ENCODE measurements around the gene KPNA1. TPM values are rescaled to one million over a fixed set of nuclear protein-coding genes. Genes with fewer than 3 reads are reported as not detected.

KPNA1 gene
- polyA plus RNA-seq, 1 of the 3 experiments (the other 2 are of a cell fraction) = 21.6 TPM

DNA sequence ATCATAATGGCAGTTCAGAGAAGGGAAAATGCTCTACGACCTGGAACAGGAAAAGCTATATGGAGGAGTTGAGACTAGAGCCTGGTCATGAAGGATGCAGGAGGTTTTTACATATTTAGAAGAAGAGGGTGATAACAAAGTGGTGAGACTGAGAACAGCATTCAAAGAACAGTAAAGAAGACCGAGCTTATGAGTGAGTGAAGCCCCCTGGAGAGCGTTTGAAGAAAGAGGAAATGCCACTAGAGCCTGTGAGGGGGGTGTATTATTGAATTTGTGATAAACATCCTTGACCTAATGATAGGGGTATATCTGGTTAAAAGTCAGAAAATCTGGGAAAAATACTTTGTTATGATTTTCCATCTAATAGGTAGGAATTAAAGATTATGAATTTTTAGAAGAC lies 45.2 kb upstream of the KPNA1 start:
- H3K27me3 ChIP-seq (ENCODE audit: insufficient read depth) = no peaks in the 10 kb centered on the region
- ChIA-PET CTCF (interaction anchor here (0.6 to 7.2 kb wide), 8 partner anchors 11 to 1548 kb away, joined by 3 to 84 read pairs (median 3); partner anchors contain the start of gene PARP14), POLR2A (no interaction called here)
- no peak overlapping the region for H3K4me3 ChIP-seq (ENCODE audit: low read depth in 2 of 2, low read length in 1 of 2)
- no peak overlapping the region for H3K4me2 ChIP-seq
- H3F3A ChIP-seq (replicated peaks; ENCODE audit: insufficient read depth) = no peaks in the 10 kb centered on the region
- H3K36me3 ChIP-seq (replicated peaks in 1 of 2; ENCODE audit: control insufficient read depth in 1 of 2, insufficient read depth in 2 of 2, low read length in 1 of 2) = peaks cover 3 to 25% of the 10 kb centered on the region in 2 experiments
- no peak for DNase-seq
- H3K9me2 ChIP-seq = no peaks in the 10 kb centered on the region
- no peak overlapping the region for H3K27ac ChIP-seq (ENCODE audit: low read depth in 2 of 2, low read length in 1 of 2)
- no peak for TF ChIP-seq TCF12 (IDR thresholded peaks at IDR 0.05)
- TF ChIP-seq PBX3 (IDR thresholded peaks at IDR 0.05) = no peak
- no peak for TF ChIP-seq TAF1 (IDR thresholded peaks at IDR 0.05; ENCODE audit: borderline replicate concordance, low read depth, low read length)
- TF ChIP-seq RCOR1 (IDR thresholded peaks at IDR 0.05; ENCODE audit: low read length) = no peak
- TF ChIP-seq CTCF (IDR thresholded peaks at IDR 0.05) = no peak
- TF ChIP-seq CHD2 (IDR thresholded peaks at IDR 0.05; ENCODE audit: low read length, partially characterized antibody) = no peak
- no peak for TF ChIP-seq RFX5 (IDR thresholded peaks at IDR 0.05; ENCODE audit: low read length)
- no peak for TF ChIP-seq GABPA (IDR thresholded peaks at IDR 0.05; ENCODE audit: low read depth)
- TF ChIP-seq, protein P1, sequence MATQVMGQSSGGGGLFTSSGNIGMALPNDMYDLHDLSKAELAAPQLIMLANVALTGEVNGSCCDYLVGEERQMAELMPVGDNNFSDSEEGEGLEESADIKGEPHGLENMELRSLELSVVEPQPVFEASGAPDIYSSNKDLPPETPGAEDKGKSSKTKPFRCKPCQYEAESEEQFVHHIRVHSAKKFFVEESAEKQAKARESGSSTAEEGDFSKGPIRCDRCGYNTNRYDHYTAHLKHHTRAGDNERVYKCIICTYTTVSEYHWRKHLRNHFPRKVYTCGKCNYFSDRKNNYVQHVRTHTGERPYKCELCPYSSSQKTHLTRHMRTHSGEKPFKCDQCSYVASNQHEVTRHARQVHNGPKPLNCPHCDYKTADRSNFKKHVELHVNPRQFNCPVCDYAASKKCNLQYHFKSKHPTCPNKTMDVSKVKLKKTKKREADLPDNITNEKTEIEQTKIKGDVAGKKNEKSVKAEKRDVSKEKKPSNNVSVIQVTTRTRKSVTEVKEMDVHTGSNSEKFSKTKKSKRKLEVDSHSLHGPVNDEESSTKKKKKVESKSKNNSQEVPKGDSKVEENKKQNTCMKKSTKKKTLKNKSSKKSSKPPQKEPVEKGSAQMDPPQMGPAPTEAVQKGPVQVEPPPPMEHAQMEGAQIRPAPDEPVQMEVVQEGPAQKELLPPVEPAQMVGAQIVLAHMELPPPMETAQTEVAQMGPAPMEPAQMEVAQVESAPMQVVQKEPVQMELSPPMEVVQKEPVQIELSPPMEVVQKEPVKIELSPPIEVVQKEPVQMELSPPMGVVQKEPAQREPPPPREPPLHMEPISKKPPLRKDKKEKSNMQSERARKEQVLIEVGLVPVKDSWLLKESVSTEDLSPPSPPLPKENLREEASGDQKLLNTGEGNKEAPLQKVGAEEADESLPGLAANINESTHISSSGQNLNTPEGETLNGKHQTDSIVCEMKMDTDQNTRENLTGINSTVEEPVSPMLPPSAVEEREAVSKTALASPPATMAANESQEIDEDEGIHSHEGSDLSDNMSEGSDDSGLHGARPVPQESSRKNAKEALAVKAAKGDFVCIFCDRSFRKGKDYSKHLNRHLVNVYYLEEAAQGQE (IDR thresholded peaks at IDR 0.05; ENCODE audit: low read depth, low read length) = no peak
- TF ChIP-seq SIN3A (IDR thresholded peaks at IDR 0.05; ENCODE audit: borderline replicate concordance, low read depth, low read length) = no peak
- TF ChIP-seq FOXM1 (IDR thresholded peaks at IDR 0.05; ENCODE audit: low read depth) = no peak
- TF ChIP-seq MAX (IDR thresholded peaks at IDR 0.05; ENCODE audit: low read depth) = no peak
- TF ChIP-seq, protein P2, sequence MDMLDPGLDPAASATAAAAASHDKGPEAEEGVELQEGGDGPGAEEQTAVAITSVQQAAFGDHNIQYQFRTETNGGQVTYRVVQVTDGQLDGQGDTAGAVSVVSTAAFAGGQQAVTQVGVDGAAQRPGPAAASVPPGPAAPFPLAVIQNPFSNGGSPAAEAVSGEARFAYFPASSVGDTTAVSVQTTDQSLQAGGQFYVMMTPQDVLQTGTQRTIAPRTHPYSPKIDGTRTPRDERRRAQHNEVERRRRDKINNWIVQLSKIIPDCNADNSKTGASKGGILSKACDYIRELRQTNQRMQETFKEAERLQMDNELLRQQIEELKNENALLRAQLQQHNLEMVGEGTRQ (IDR thresholded peaks at IDR 0.05; ENCODE audit: borderline replicate concordance, low read depth, low read length) = no peak
- TF ChIP-seq FOSL2 (IDR thresholded peaks at IDR 0.05; ENCODE audit: borderline replicate concordance, low read depth) = no peak
- TF ChIP-seq, protein P3, sequence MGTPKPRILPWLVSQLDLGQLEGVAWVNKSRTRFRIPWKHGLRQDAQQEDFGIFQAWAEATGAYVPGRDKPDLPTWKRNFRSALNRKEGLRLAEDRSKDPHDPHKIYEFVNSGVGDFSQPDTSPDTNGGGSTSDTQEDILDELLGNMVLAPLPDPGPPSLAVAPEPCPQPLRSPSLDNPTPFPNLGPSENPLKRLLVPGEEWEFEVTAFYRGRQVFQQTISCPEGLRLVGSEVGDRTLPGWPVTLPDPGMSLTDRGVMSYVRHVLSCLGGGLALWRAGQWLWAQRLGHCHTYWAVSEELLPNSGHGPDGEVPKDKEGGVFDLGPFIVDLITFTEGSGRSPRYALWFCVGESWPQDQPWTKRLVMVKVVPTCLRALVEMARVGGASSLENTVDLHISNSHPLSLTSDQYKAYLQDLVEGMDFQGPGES (IDR thresholded peaks at IDR 0.05; ENCODE audit: low read depth, low read length) = no peak
- no peak for TF ChIP-seq FOXJ3 (CRISPR knock-in tag; IDR thresholded peaks at IDR 0.05)
- no peak for TF ChIP-seq ELF1 (IDR thresholded peaks at IDR 0.05)
- no peak for TF ChIP-seq POLR2AphosphoS5 (IDR thresholded peaks at IDR 0.05; ENCODE audit: low read depth, low read length)
- H3K79me2 ChIP-seq (ENCODE audit: insufficient read depth) = peaks cover 7% of the 10 kb centered on the region
- no peak overlapping the region for H2AFZ ChIP-seq (ENCODE audit: low read depth)
- no peaks in the 10 kb centered on the region for H3K9me3 ChIP-seq
- WGBS (ENCODE audit: low lambda C conversion rate) = 94% methylated on average over 3 of the region's 3 CpGs
- H3K4me1 ChIP-seq (ENCODE audit: control insufficient read depth in 1 of 2, insufficient read depth in 2 of 2, low read depth in 1 of 2, low read length in 1 of 2) = peaks cover 2 to 7% of the 10 kb centered on the region in 2 experiments; a peak in 2 of 4 replicates
- no peak overlapping the region for H3K9ac ChIP-seq
- H4K20me1 ChIP-seq (ENCODE audit: insufficient read depth) = no peaks in the 10 kb centered on the region

All from SK-N-SH (cell line).